GM23338 (cell line): ENCODE measurements around the gene CTTN. TPM values are rescaled to one million over a fixed set of nuclear protein-coding genes. Genes with fewer than 3 reads are reported as not detected.
A peak's percentile ranks its signal among the peaks of the same experiment; 100 is the strongest.

Experiments used
- ATAC-seq: fragments of 200-7000 bp; cut with Tn5 transposase; 3 replicates; pipeline ENCODE4 v1.9.1; 2020
- DNase-seq: peaks from one replicate; pipeline ENCODE4 v3.0.0-alpha.2; 2015; ENCODE audit warnings: low spot score
- H2AFZ ChIP-seq: fragments of 200-600 bp; sonication (generic); 2 replicates; pipeline ENCODE4 v1.8.0; 2016; ENCODE audit warnings: antibody characterized with exemption, mild to moderate bottlenecking, moderate library complexity
- H3F3A ChIP-seq: fragments of 200-600 bp; sonication (generic); replicated peaks from 2 replicates; pipeline ENCODE4 v1.8.0; 2017; ENCODE audit warnings: antibody characterized with exemption, mixed run types, low read depth
- H3K27ac ChIP-seq: fragments of 200-600 bp; sonication (generic); 2 replicates; pipeline ENCODE4 v1.6.1; 2016; ENCODE audit warnings: low read depth
- H3K27me3 ChIP-seq: fragments of 200-600 bp; sonication (generic); 2 replicates; pipeline ENCODE4 v1.8.0; 2016; ENCODE audit warnings: mild to moderate bottlenecking, mixed run types, moderate library complexity; ENCODE audit not compliant: insufficient read depth
- H3K36me3 ChIP-seq: fragments of 200-600 bp; sonication (generic); 2 replicates; pipeline ENCODE4 v1.8.0; 2016; ENCODE audit warnings: mild to moderate bottlenecking; ENCODE audit not compliant: insufficient read depth
- H3K4me1 ChIP-seq: fragments of 200-600 bp; sonication (generic); 2 replicates; pipeline ENCODE4 v1.8.0; 2016; ENCODE audit warnings: mild to moderate bottlenecking, moderate library complexity; ENCODE audit not compliant: insufficient read depth
- H3K4me2 ChIP-seq: fragments of 200-600 bp; sonication (generic); 2 replicates; pipeline ENCODE4 v1.7.1; 2017; ENCODE audit warnings: mixed run types
- H3K4me3 ChIP-seq: fragments of 200-600 bp; sonication (generic); 2 replicates; pipeline ENCODE4 v1.6.1; 2016; ENCODE audit warnings: mixed run types
- H3K79me2 ChIP-seq: fragments of 200-600 bp; sonication (generic); replicated peaks from 2 replicates; pipeline ENCODE4 v1.8.0; 2017; ENCODE audit warnings: mild to moderate bottlenecking; ENCODE audit not compliant: insufficient read depth
- H3K9me2 ChIP-seq: fragments of 200-600 bp; sonication (generic); 2 replicates; pipeline ENCODE4 v1.8.0; 2017; ENCODE audit not compliant: insufficient read depth
- H4K20me1 ChIP-seq: fragments of 200-600 bp; sonication (generic); replicated peaks from 2 replicates; pipeline ENCODE4 v1.8.0; 2017; ENCODE audit warnings: mild to moderate bottlenecking; ENCODE audit not compliant: insufficient read depth
- H3K27ac Mint-ChIP-seq: 2 replicates; pipeline ENCODE4 v1.8.0; 2020; ENCODE audit warnings: inconsistent platforms, mild to moderate bottlenecking, moderate library complexity, mixed read lengths
- H3K27me3 Mint-ChIP-seq: 3 replicates; pipeline ENCODE4 v1.8.0; 2022; ENCODE audit warnings: low read depth, mild to moderate bottlenecking, moderate library complexity, mixed read lengths, inconsistent platforms; ENCODE audit not compliant: insufficient read depth, poor library complexity
- H3K36me3 Mint-ChIP-seq: 3 replicates; pipeline ENCODE4 v1.8.0; 2021; ENCODE audit warnings: low read depth, mild to moderate bottlenecking, inconsistent platforms, moderate library complexity, mixed read lengths
- H3K4me1 Mint-ChIP-seq: 3 replicates; pipeline ENCODE4 v1.8.0; 2020; ENCODE audit warnings: mild to moderate bottlenecking, inconsistent platforms, mixed read lengths
- H3K4me3 Mint-ChIP-seq: 3 replicates; pipeline ENCODE4 v1.8.0; 2021; ENCODE audit warnings: moderate library complexity, mild to moderate bottlenecking, inconsistent platforms, mixed read lengths
- H3K9me3 Mint-ChIP-seq: 3 replicates; pipeline ENCODE4 v1.8.0; 2020; ENCODE audit warnings: moderate library complexity, mild to moderate bottlenecking, inconsistent platforms, mixed read lengths
- CREB1 ChIP-seq: fragments of 250-450 bp; sonication (Bioruptor Pico); IDR thresholded peaks from 2 replicates; pipeline ENCODE4 v1.5.0; 2020; ENCODE audit warnings: low read depth, mild to moderate bottlenecking, moderate library complexity
- EZH2 ChIP-seq: fragments of 200-600 bp; sonication (generic); IDR thresholded peaks from one replicate; pipeline ENCODE4 v1.8.0; 2017; ENCODE audit warnings: antibody characterized with exemption, mild to moderate bottlenecking, low read depth; ENCODE audit not compliant: unreplicated experiment
- EZH2phosphoT487 ChIP-seq: fragments of 200-600 bp; sonication (generic); IDR thresholded peaks from one replicate; pipeline ENCODE4 v1.8.1; 2018; ENCODE audit warnings: antibody characterized with exemption; ENCODE audit not compliant: unreplicated experiment
- JUNB ChIP-seq: IDR thresholded peaks from one replicate; pipeline ENCODE4 v1.6.1; 2016; ENCODE audit warnings: antibody characterized with exemption; ENCODE audit not compliant: unreplicated experiment
- NANOG ChIP-seq: IDR thresholded peaks from 2 replicates; pipeline ENCODE4 v1.6.1; 2016; ENCODE audit warnings: antibody characterized with exemption, borderline replicate concordance
- POLR2AphosphoS5 ChIP-seq: IDR thresholded peaks from 2 replicates; pipeline ENCODE4 v1.6.1; 2016; ENCODE audit warnings: antibody characterized with exemption, low read depth
- STAT1 ChIP-seq: IDR thresholded peaks from one replicate; pipeline ENCODE4 v1.6.1; 2016; ENCODE audit warnings: antibody characterized with exemption; ENCODE audit not compliant: unreplicated experiment
- ZNF114 ChIP-seq: fragments of 250-450 bp; sonication (Bioruptor Pico); IDR thresholded peaks from 2 replicates; pipeline ENCODE4 v1.5.0; 2020; ENCODE audit warnings: mild to moderate bottlenecking, moderate library complexity
- ZNF331 ChIP-seq: fragments of 250-450 bp; sonication (Bioruptor Pico); IDR thresholded peaks from 2 replicates; pipeline ENCODE4 v1.5.0; 2020; ENCODE audit warnings: low read depth, mild to moderate bottlenecking, moderate library complexity
- long read RNA-seq: library from polyadenylated mRNA; unstranded; transcript quantifications from one replicate; pipeline ENCODE4 v2.0.0, GENCODE V29; 2020; ENCODE audit not compliant: unreplicated experiment
- polyA plus RNA-seq: library from polyadenylated mRNA; unstranded; fragments of >200 nt; fragmentation: Nextera tagmentation; extraction: Ambion mirVana; gene quantifications from 2 replicates; pipeline ENCODE4 v1.2.1, GENCODE V29; 2016
- total RNA-seq: library from RNA; depleted of rRNA; stranded (reverse); fragments of >200 nt; shearing (Covaris generic); gene quantifications from 2 replicates; pipeline ENCODE4 v1.2.3, GENCODE V29; 2014; rRNA removed
- TF ChIP-seq, protein P1 (sequence below): IDR thresholded peaks from one replicate; pipeline ENCODE4 v1.6.1; 2018; ENCODE audit warnings: antibody characterized with exemption; ENCODE audit not compliant: unreplicated experiment
- TF ChIP-seq, protein P2 (sequence below): IDR thresholded peaks from 2 replicates; pipeline ENCODE4 v1.6.1; 2016; ENCODE audit warnings: antibody characterized with exemption
- TF ChIP-seq, protein P3 (sequence below): fragments of 250-450 bp; sonication (Bioruptor Pico); IDR thresholded peaks from 2 replicates; pipeline ENCODE4 v1.5.0; 2020; ENCODE audit warnings: mild to moderate bottlenecking, moderate library complexity

CTTN gene
- 327 and 343 TPM in 2 replicates for total RNA-seq
- polyA plus RNA-seq: 148 and 163 TPM in 2 replicates
- long read RNA-seq, transcript CTTN-202 (17 exons, 3,272 nt): major isoform, 9 of 176 reads
- long read RNA-seq, transcript CTTN-201 (18 exons, 3,272 nt): minor isoform, 6 of 176 reads
- long read RNA-seq, partial matches to known transcripts: 5 of 176 reads
- long read RNA-seq, other reads (novel, unspliced or antisense): 153 of 176 reads

DNA sequence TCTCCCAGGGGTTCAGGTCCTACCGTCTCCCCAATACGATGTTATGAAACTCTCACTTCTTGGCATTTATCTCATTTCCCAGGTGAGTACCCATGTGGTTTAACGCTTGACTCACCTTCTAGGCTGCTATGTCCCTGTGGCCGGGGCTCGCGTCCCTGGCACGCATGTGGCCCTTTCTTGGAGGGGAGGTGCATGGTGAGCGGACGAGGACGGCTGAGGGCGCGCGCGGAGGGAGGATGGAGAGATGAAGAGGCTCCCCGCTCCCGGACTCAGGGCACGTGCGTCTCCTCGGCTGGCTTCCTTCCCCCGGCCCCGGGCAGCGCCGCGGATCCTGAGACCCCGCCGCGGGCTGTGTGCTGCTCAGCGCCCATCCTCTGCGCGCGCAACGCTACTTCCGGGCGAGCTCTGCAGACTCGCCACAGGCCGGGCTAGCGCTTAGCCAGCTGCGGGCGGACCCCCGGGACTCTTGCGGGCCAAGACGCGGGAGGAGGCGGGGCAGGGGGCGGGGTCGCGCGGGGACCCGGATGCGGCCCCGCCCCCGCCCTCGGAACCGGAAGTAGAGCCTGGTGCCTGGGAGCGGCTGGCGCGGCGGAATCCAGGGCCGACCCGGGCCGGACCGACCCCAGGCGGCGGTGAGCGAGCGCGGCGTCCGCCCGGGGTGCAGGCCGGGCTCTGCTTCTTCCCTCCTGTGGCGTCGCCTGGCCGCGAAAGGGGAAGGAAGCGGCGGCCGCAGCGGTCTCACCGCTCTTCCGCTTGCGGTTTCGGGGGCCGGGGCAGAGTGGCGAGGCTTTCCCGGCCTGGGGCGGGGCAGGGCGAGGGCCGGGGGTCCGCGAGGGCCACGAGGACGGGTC lies at the start of gene CTTN:
Gene CTTN, plus strand, starts transcription at position 547 of the 851 bp plus-strand sequence. CDS start 8,769 bp downstream, outside the sequence.
- peak within 1 kb of the TSS; percentile 99 for H2AFZ ChIP-seq
- H3K9me2 ChIP-seq: no peaks in the 10 kb centered on the region
- peaks cover 85% of the 10 kb centered on the region for H3K79me2 ChIP-seq
- H3K4me2 ChIP-seq: peak within 1 kb of the TSS; percentile 100
- Mint-ChIP-seq H3K4me1 (peaks cover 25% of the 10 kb centered on the region), H3K36me3 (peaks cover 36% of the 10 kb centered on the region), H3K4me3 (peak within 1 kb of the TSS; percentile 97), H3K27ac (peak within 1 kb of the TSS; percentile 87), H3K27me3 (peaks cover 14% of the 10 kb centered on the region), H3K9me3 (no peaks in the 10 kb centered on the region)
- H3K36me3 ChIP-seq: no peaks in the 10 kb centered on the region
- H3F3A ChIP-seq: no peaks in the 10 kb centered on the region; the same call in 1 of the 2 replicates
- ATAC-seq (peak; percentile 92), DNase-seq (peak; percentile 96)
- peak within 1 kb of the TSS; percentile 99 for H3K4me3 ChIP-seq
- no peaks in the 10 kb centered on the region for H3K27me3 ChIP-seq
- H4K20me1 ChIP-seq: peaks cover 37% of the 10 kb centered on the region
- peaks cover 25% of the 10 kb centered on the region for H3K4me1 ChIP-seq
- peak within 1 kb of the TSS; percentile 89 for H3K27ac ChIP-seq
- TF ChIP-seq NANOG: no peak
- peak; percentile 92 for TF ChIP-seq POLR2AphosphoS5
- TF ChIP-seq, protein P1, sequence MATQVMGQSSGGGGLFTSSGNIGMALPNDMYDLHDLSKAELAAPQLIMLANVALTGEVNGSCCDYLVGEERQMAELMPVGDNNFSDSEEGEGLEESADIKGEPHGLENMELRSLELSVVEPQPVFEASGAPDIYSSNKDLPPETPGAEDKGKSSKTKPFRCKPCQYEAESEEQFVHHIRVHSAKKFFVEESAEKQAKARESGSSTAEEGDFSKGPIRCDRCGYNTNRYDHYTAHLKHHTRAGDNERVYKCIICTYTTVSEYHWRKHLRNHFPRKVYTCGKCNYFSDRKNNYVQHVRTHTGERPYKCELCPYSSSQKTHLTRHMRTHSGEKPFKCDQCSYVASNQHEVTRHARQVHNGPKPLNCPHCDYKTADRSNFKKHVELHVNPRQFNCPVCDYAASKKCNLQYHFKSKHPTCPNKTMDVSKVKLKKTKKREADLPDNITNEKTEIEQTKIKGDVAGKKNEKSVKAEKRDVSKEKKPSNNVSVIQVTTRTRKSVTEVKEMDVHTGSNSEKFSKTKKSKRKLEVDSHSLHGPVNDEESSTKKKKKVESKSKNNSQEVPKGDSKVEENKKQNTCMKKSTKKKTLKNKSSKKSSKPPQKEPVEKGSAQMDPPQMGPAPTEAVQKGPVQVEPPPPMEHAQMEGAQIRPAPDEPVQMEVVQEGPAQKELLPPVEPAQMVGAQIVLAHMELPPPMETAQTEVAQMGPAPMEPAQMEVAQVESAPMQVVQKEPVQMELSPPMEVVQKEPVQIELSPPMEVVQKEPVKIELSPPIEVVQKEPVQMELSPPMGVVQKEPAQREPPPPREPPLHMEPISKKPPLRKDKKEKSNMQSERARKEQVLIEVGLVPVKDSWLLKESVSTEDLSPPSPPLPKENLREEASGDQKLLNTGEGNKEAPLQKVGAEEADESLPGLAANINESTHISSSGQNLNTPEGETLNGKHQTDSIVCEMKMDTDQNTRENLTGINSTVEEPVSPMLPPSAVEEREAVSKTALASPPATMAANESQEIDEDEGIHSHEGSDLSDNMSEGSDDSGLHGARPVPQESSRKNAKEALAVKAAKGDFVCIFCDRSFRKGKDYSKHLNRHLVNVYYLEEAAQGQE: peak; percentile 18
- no peak for TF ChIP-seq ZNF114
- TF ChIP-seq STAT1: no peak
- no peak for TF ChIP-seq EZH2
- TF ChIP-seq EZH2phosphoT487: no peak
- TF ChIP-seq, protein P2, sequence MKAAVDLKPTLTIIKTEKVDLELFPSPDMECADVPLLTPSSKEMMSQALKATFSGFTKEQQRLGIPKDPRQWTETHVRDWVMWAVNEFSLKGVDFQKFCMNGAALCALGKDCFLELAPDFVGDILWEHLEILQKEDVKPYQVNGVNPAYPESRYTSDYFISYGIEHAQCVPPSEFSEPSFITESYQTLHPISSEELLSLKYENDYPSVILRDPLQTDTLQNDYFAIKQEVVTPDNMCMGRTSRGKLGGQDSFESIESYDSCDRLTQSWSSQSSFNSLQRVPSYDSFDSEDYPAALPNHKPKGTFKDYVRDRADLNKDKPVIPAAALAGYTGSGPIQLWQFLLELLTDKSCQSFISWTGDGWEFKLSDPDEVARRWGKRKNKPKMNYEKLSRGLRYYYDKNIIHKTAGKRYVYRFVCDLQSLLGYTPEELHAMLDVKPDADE: peak; percentile 45; the same call in 1 of the 2 replicates
- TF ChIP-seq, protein P3, sequence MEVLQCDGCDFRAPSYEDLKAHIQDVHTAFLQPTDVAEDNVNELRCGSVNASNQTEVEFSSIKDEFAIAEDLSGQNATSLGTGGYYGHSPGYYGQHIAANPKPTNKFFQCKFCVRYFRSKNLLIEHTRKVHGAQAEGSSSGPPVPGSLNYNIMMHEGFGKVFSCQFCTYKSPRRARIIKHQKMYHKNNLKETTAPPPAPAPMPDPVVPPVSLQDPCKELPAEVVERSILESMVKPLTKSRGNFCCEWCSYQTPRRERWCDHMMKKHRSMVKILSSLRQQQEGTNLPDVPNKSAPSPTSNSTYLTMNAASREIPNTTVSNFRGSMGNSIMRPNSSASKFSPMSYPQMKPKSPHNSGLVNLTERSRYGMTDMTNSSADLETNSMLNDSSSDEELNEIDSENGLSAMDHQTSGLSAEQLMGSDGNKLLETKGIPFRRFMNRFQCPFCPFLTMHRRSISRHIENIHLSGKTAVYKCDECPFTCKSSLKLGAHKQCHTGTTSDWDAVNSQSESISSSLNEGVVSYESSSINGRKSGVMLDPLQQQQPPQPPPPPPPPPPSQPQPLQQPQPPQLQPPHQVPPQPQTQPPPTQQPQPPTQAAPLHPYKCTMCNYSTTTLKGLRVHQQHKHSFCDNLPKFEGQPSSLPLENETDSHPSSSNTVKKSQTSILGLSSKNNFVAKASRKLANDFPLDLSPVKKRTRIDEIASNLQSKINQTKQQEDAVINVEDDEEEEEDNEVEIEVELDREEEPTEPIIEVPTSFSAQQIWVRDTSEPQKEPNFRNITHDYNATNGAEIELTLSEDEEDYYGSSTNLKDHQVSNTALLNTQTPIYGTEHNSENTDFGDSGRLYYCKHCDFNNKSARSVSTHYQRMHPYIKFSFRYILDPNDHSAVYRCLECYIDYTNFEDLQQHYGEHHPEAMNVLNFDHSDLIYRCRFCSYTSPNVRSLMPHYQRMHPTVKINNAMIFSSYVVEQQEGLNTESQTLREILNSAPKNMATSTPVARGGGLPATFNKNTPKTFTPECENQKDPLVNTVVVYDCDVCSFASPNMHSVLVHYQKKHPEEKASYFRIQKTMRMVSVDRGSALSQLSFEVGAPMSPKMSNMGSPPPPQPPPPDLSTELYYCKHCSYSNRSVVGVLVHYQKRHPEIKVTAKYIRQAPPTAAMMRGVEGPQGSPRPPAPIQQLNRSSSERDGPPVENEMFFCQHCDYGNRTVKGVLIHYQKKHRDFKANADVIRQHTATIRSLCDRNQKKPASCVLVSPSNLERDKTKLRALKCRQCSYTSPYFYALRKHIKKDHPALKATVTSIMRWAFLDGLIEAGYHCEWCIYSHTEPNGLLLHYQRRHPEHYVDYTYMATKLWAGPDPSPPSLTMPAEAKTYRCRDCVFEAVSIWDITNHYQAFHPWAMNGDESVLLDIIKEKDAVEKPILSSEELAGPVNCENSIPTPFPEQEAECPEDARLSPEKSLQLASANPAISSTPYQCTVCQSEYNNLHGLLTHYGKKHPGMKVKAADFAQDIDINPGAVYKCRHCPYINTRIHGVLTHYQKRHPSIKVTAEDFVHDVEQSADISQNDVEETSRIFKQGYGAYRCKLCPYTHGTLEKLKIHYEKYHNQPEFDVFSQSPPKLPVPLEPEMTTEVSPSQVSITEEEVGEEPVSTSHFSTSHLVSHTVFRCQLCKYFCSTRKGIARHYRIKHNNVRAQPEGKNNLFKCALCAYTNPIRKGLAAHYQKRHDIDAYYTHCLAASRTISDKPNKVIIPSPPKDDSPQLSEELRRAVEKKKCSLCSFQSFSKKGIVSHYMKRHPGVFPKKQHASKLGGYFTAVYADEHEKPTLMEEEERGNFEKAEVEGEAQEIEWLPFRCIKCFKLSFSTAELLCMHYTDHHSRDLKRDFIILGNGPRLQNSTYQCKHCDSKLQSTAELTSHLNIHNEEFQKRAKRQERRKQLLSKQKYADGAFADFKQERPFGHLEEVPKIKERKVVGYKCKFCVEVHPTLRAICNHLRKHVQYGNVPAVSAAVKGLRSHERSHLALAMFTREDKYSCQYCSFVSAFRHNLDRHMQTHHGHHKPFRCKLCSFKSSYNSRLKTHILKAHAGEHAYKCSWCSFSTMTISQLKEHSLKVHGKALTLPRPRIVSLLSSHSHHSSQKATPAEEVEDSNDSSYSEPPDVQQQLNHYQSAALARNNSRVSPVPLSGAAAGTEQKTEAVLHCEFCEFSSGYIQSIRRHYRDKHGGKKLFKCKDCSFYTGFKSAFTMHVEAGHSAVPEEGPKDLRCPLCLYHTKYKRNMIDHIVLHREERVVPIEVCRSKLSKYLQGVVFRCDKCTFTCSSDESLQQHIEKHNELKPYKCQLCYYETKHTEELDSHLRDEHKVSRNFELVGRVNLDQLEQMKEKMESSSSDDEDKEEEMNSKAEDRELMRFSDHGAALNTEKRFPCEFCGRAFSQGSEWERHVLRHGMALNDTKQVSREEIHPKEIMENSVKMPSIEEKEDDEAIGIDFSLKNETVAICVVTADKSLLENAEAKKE (CRISPR knock-in tag): no peak
- peak; percentile 50 for TF ChIP-seq JUNB
- no peak; the same call in 1 of the 2 replicates for TF ChIP-seq CREB1 (CRISPR knock-in tag)
- no peak for TF ChIP-seq ZNF331 (CRISPR knock-in tag)
